Globus pallidus (tissue), 1 donor: Measurements from ENCODE around the gene SPEM3.
A peak's percentile ranks its signal among the peaks of the same experiment; 100 is the strongest.
"Not testable (repeated sequence)": the region's sequence is repeated elsewhere in the genome, so short reads cannot be mapped to it uniquely, and the experiment has no call there.

Experiments
- DNase-seq: peaks from one replicate; pipeline ENCODE4 v3.0.0-alpha.2; 2015; ENCODE audit warnings: low spot score

The SPEM3 gene

DNA sequence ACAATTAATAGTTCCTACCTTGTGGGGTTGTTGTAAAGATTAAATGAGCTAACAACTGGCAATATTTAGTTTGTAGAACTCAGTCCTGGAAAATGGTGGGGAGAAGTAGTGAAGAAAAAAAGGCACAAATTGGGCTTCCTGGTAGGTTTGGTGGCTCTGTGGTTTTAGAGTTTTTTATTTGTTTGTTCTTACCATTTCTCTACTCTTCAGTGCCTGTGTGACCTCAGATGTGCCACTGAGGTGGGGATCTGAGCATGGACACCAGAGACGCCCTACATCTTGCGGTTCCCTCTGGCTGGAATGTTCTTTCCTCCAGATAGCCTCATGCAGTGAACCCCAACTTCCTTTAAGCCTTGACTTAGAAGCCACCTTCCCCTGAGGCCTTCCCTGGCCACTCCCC lies 43.1 kb downstream of the SPEM3 start:
- no peak for DNase-seq

DNA sequence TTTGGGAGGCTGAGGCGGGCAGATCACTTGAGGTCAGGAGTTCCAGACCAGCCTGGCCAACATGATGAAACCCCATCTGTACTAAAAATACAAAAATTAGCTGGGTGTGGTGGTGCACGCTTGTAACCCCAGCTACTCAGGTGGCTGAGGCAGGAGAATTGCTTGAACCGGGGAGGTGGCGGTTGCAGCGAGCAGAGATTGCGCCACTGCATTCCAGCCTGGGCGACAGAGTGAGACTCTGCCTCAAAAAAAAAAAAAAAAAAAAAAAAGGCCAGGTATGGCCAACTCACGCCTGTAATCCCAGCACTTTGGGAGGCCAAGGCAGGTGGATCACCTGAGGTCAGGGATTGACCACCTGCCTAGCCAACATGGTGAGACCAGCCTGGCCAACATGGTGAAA lies 46.1 kb downstream of the SPEM3 start:
- DNase-seq = not testable (repeated sequence)

DNA sequence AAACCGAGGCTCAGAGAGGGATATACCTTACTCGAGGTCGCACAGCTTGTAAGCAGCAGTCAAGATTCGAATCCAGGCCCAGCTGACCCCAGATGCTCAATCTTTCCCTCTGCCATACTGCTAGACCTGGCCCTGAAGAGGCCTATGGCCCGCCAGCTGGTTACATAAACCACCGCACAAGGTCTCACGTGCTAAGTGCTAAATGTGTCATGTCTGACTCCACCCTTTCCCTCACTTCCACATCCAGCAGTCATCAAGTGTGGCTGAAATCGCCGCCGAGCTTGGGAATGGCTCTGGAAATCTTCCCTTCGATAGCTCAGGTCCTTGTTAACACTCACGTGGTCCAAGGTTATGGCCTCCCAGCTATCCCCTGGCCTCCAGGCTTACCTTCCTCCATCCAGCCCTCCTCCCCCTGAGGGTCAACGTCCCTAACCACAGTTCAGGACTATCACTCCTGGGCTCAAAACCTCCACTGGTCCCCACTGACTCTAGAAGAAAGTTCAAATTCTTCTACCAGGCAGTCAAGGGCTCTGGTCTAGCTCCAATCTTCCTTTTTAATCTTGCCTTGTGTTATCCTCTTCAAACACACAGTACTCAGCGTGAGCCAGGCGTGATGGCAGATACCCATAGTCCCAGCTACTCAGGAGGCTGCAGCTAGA lies 47.2 kb downstream of the SPEM3 start:
- no peak for DNase-seq

DNA sequence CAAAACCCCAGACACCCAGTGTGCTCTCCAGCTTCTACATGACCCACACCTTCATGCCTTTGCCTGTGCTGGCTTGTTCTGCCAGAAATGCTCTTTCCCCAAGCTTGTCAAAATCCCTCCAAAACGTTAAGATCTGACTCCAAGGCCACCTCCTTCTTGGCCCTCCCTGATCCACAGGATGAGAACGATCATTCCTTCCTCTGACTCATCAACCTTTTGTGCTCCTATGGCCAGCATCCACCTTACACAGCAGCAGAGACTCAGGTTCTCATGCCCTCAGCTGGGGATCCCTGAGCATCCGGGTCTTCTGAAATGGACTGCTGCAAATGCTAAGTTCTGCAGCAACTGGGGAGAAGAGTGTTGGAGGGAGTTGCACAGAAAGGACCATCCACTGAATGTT lies 47.8 kb downstream of the SPEM3 start:
- no peak for DNase-seq

DNA sequence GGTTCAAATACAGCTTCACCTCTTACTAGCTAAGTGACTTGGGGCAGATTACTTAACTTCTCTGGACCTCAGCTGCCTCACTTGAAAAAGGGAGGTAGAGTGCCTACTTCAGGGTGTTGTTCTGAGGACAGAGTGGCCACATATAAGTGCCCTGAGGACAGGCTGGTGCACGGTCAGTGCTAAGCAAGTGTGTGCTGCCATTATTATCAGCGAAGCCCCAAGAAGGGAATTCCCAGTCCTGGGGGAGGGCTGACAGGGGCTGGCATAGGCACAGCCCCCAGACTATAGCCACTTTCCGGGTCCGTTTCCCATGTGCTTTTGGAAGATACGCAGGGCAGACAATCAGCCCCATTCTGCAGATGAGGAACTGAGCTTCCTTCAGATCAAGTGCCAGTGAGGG lies 48.3 kb downstream of the SPEM3 start:
- no peak for DNase-seq

DNA sequence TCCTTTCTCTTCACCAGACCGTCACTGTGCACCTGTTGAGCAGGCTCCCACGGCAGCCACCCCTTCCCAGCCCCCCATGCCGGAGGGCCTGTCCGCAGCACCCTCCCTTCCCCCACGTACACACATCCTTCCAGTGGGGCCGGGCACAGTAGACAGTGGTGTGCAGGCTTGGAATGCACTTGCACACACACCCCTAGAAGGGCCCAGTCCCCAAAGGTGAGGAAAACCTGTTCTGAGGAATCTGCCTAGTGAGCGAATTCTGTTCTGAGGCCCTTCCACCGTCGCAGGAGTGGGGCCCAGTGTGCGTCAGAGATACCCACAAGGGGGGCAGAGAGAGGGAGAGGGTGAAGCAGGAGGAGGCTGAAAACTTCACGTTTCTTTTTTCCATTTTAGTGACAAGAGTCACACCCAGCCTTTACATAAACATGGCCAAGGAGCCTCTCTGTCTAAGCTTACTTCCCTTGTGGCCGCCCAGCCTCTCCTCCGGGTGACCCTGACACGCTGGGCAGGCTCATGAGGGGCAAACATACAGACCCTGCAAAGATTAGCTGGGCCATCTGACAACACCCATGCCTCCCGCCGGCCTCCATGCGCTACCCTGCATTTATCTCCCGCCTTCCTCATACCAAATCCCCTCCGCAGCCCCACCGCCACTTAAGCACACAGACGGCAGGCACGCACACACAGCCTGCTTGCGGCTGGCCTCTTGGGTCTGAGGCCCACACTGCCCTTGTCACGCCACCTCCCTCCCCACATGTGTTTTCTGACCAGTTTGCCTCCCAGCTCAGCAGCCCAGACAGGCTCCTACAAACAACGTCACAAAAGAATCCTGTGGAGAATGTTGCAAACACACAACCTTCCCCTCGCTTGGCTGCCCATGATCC lies 49.0 kb downstream of the SPEM3 start:
- peak; percentile 56 for DNase-seq

DNA sequence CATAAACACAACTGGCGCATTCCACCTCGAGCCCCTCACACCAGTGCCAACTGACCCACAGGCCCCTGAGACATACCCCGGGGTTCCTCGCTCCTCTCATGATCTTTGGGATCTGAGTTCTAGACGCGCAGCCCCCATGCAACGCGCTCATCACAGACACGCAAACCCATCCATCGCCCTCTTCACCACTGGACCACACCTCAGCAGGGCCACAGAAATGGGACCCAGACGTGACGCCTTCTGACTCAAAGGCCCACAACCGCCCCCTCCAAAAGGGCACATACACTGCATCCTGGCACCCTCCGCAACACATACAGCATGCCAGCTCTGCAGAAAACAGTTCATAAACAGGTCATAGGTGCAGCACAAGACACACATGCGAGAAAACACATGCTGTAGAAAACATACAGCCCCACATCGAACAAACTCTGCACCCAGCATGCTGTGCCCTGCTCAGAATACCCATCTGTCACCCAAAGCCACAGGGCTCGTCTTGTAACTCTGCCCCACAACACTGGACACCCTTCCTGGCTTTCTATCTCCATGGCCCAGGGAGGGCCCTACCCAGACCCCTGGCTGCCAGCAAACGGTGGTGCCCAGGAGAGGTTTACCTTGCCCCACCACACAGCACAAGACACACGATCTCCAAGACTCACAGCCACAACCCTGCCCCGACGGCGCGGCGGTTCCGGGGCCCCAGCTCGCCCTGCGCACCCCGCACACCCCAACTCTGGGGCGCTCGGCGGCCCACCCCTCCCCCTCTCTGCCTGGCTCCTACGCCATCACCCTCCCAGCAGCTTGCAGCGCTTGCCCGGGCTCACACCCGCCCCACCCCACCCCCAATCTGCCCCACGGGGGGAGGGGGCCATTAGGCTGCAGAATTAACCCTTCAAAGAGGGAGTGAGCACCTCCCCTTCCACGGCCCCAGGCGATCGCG lies 49.9 kb downstream of the SPEM3 start:
- DNase-seq = peak; percentile 72

DNA sequence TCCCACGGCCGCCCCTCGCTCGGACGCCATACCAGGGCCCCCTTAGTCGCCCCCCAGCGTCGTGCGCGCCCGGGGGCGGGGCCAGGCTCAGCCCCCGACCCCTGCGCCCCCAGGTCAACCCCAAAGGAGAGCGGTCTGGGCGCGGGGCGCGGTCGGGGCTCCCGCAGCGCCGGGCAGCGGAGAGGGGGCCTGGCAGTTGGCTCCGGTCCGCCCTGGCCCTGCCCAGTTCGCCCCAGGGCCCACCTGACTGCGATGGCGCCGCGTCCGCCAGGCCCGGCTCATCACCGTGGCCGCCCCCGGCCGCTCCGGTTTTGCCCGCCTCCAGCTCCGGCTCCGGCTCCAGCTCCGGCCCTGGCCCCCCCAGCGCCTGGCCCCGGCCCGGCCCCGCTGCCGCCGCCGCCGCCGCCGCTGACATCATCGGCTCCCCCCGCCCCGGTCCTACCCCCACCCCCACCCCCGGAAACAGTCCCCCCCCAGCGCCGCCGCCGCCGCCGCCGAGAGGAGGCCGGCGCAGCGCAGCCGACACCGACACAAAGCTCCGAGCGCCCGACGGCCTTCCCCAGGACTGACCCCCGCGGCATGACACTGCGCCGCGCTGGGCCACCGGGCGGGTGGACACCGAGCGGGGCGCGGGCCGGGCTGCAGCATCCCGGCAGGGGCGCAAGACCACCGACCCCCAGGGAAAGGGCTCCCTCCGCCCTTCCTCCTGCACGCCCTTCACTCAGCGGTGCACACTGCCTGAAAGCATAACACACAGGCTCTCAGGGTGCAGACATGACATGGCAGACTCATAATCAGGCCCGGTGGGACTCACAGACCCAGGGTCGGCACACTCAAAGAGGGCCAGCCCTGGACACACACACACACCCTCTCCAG lies 50.8 kb downstream of the SPEM3 start, which contains the start of gene ZBTB4:
Gene ZBTB4 (minus strand): TSS at position 419 of the 876 bp plus-strand sequence. CDS start 12,830 bp downstream, outside the sequence.
- DNase-seq = peak; percentile 60

DNA sequence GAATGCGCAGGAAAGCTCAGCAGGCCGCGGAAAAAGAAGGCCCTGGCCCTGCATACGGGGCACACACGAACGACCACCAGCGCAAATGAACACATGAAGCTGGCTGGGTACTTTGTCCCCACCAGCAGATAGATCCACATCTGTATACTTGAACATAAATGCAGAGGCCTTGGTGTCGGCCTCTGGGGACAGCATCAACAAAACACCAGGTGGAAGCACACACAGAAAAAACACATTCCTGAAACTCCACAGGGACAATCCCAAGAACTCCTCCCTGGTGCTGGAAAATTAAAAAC lies 51.4 kb downstream of the SPEM3 start:
- DNase-seq = no peak

DNA sequence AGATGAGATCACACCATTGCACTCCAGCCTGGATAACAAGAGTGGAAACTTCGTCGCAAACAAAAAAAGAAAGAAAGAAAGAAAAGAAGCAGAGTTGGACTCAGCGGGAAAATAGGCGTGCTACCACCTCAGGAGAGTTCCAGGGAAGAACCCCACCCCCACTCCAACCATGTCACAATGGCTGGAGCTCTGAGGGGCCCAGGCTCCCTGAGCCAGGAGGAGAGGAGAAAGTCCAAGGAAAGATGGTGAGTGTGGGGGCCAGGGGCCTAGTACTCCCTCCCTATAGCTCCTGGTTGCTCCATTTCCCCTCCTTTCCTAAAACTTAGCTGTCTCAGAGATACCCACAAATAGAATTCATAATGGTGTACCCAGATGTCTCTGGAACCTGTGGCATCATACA lies 52.6 kb downstream of the SPEM3 start, which contains the start of gene SLC35G6:
Gene SLC35G6 (plus strand): TSS at position 172 of the 400 bp plus-strand sequence. CDS start 71 bp downstream, at position 243.
- DNase-seq = not testable (repeated sequence)

DNA sequence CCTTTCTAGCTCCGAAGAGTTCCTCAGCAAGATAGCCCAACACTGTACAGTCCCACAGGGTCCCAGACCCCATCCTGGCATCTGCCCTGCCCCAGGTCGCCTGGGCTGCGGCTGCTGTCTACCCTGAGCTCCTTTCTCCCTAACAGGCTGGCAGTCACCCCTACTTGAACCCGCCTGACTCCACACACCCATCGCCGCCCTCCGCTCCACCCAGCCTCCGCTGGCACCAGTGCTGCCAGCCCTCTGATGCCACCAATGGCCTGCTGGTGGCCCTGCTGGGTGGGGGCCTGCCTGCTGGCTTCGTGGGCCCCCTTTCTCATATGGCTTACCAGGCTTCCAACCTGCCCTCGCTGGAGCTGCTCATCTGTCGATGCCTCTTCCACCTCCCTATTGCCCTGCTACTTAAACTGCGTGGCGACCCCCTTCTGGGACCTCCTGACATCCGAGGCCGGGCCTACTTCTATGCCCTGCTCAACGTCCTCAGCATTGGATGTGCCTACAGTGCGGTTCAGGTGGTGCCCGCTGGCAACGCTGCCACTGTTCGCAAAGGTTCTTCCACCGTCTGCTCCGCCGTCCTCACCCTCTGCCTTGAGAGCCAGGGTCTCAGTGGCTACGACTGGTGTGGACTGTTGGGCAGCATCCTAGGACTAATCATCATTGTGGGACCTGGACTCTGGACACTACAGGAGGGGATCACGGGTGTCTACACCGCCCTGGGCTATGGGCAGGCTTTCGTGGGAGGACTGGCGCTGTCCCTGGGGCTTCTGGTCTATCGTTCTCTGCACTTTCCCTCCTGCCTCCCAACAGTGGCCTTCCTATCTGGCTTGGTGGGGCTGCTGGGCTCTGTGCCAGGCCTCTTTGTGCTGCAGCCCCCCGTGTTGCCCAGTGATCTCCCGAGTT lies 53.4 kb downstream of the SPEM3 start:
- DNase-seq = not testable (repeated sequence)
